ENCODE measurements around the gene FTH1.

- TF ChIP-seq CTCF (IDR thresholded peaks at IDR 0.05; ENCODE audit: insufficient read depth, low read length, poor library complexity, severe bottlenecking) (no peak), EZH2phosphoT487 (conservative IDR thresholded peaks at IDR 0.05; ENCODE audit: low read length) (no peak)
Observed at GRCh38 chr11:61964058-61964665, 3.3 kb downstream of the FTH1 start.
